ENCODE measurements around the gene SLC1A5.
A peak's percentile ranks its signal among the peaks of the same experiment; 100 is the strongest.
"Not testable (repeated sequence)": the region's sequence is repeated elsewhere in the genome, so short reads cannot be mapped to it uniquely, and the experiment has no call there.

SLC1A5 gene

GRCh38 chr19:46788262-46788967 lies at the start of gene SLC1A5:
Gene SLC1A5, minus strand, starts transcription at chr19:46788594. Its CDS starts 629 bp downstream, at chr19:46787965.
- peak; percentile 98 for DNase-seq (ENCODE audit: low read depth, low spot score)

GRCh38 chr19:46838160-46838559 lies 49.8 kb upstream of the SLC1A5 start:
- DNase-seq (ENCODE audit: low read depth, low spot score): no peak

GRCh38 chr19:46834984-46835383 lies 46.6 kb upstream of the SLC1A5 start:
- DNase-seq (ENCODE audit: low read depth, low spot score): no peak

DNA sequence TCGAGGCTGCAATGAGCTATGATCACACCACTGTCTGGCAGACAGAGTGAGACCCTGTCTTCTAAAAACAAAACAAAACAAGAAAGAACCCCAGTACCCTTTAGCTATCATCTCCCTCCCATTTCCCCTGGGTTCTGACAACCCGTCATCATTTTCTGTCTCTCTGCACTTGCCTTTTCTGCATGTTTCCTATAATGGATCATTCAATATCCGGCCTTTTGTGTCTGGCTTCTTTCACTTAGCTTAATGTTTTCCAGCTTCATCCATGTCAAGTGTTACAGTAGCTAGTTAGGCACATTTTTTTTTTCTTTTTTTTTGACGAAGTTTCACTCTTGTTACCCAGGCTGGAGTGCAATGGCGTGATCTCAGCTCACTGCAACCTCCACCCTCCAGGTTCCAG lies 45.7 kb upstream of the SLC1A5 start:
- DNase-seq (ENCODE audit: low read depth, low spot score): no peak

DNA sequence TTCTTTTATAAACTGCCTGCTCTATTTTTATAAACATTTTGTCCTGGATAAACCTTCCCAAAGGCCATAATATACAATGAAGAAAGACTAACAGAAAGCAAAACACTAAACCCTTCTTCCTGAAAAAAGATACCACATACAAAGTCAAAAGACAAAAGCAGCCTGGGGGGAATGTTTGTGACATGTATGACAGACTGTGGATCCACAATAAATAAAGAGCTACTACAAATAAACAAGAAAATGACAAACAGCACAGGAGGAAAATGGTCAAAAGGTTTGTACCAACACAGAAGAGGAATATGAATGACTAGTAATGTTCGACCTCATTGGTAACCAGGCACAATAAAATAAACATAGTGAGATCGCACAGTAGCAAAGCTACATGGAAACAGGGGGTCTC lies 42.5 kb upstream of the SLC1A5 start:
- DNase-seq (ENCODE audit: low read depth, low spot score): no peak

GRCh38 chr19:46828484-46828883 lies 40.1 kb upstream of the SLC1A5 start:
- DNase-seq (ENCODE audit: low read depth, low spot score): no peak

- no peak for DNase-seq (ENCODE audit: low read depth, low spot score)
Observed at GRCh38 chr19:46825731-46826055, 37.3 kb upstream of the SLC1A5 start.

DNA sequence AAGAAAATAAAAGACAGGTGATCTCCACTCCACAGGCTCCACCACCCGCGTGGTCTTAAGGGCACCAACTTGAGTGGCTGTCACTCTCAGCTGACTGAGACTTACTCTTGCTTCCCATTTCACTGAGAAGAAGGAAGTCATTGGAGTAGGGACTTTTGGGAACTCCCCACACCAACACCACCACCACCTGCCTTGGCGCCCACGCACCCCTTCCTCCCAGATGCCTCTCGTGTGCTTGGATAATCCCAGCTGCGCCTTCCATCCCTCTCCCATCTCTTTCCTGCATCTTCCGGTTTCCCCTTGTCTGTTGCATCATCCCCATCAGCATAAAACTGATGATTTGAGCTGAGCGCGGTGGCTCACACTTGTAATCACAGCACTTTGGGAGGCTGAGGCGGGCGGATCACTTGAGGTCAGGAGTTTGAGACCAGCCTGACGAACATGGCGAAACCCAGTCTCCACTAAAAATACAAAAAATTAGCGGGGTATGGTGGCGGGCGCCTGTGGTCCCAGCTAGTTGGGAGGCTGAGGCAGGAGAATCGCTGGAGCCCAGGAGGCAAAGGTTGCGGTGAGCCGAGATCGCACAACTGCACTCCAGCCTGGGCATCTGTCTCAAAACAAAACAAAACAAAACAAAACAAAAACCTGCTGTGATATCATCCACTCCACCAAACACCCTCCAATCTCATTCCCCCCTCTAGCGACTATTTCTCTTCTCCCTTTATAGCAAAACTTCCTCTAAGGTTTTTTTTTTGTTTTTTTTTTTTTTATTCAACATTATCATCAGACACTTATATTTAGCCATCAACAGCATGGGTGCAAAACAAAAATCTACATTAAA lies 36.7 kb upstream of the SLC1A5 start:
- DNase-seq (ENCODE audit: low read depth, low spot score): no peak

DNA sequence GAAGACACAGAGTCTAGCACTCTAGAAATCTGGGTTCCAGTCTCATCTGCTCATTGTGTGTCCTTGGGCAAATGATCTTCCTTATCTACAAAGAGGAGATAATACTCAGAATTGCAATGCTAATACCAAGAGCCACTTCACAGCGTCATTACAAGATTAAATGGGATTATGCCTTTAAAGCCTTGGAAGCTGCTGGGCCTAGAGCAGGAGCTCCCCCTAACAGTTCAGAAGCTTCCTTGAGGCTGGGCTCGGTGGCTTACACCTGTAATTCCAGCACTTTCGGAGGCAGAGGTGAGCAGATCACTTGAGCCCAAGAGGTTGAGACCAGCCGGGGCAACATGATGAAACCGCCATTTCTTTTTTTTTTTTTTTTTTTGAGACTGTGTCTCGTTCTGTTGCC lies 34.7 kb upstream of the SLC1A5 start:
- DNase-seq (ENCODE audit: low read depth, low spot score): no peak

DNA sequence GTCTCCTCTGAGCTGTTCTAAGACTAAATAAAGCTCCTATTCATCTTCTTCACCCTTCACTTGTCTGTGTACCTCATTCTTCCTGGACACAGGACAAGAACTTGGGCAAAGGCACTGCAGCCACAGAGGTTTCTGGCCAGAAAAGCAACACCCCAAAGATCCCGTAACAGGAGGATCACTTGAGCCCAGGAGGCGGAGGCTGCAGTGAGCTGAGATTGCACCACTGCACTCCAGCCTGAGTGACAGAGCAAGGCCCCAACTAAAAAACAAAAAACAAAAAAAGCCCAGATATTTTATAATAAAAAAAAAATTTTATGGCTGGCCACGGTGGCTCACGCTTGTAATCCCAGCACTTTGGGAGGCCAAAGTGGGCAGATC lies 34.0 kb upstream of the SLC1A5 start:
- not testable (repeated sequence) for DNase-seq (ENCODE audit: low read depth, low spot score)

DNA sequence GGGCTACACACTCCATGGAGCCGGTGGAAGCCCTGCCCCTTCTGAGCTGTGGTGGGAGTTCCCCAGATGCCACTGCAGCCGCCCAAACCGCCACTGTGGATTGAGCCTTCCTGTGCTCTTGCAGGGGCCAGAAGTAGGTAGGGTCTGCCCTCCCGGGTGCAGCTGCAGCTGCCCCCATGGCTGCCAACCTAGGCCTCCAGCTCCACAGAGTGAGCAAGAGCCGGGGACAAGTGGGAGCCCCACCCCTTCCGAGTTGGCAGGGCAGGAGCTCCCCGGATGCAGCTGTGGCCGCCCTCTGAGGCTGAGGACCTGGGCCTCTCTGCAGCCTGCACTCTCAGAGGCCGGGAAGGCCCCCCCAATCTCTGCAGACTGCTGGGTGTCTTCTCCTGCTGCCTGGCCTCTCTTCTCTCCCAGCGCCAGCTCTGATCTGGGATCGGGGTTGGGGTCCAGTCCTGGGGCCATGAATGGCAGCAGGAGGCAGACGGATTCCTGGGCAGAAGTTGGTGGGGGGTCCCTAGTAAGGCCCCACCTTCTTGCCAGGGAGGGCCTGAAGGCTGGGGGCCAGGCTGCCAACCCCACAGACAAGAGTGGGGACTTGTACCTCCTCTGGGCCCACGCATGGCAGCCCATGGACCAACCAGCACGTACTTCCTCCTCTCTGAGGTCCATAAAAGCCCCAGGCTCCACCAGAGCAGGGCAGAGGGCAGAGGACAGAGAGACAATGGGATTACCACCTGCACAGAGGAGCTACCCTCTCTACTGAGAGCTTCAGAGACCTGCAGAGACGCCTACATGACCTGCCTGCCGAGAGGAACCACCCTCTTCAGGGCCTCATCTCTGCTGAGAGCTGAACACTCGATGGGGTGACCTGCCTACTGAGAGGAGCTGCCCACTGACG lies 33.4 kb upstream of the SLC1A5 start:
- DNase-seq (ENCODE audit: low read depth, low spot score): no peak

DNA sequence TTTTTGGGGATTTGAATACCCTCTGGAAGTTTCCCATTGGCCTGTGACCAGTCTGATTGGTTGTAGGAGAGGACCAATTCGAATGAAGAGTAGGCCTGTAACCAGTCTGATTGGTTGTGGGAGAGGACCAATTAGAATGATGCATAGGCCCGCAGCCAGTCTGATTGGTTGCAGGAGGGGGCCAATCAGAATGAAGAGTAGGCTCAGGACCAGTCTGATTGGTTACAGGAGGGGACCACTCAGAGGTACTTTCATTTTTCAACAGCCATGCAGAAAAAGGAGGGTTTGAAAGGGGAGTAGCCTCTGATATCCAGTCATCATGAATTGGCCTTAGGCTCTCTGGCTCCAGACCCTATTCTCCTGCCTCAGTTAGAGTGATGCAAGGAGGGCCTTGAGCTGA lies 30.4 kb upstream of the SLC1A5 start:
- DNase-seq (ENCODE audit: low read depth, low spot score): peak; percentile 30

GRCh38 chr19:46815833-46816627 lies 27.6 kb upstream of the SLC1A5 start:
- DNase-seq (ENCODE audit: low read depth, low spot score): no peak

DNA sequence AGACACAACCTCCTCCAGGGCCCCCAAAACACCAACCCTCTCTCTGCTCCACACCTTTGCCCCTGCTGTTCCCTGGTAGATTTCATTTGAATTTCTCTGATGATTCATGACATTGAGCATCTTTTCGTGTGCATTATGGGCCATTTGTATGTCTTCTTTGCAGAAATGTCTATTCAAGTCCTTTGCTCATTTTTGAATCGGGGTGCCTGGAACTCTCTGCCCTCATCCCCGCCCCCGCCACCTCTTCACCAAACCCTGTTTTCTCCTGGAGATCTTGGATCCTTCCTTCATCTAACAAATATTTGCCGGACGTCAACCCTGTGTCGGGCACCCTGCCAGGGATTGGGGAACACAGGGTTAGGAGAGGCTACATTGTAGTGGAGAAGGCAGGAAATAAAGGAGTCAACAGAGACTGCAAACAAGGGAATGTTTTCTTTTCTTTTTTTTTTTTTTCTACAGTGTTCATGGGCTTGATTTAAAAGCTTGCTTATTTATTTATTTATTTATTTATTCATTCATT lies 25.5 kb upstream of the SLC1A5 start:
- no peak for DNase-seq (ENCODE audit: low read depth, low spot score)

GRCh38 chr19:46812977-46813838 lies 24.8 kb upstream of the SLC1A5 start:
- peak; percentile 17 for DNase-seq (ENCODE audit: low read depth, low spot score)

DNA sequence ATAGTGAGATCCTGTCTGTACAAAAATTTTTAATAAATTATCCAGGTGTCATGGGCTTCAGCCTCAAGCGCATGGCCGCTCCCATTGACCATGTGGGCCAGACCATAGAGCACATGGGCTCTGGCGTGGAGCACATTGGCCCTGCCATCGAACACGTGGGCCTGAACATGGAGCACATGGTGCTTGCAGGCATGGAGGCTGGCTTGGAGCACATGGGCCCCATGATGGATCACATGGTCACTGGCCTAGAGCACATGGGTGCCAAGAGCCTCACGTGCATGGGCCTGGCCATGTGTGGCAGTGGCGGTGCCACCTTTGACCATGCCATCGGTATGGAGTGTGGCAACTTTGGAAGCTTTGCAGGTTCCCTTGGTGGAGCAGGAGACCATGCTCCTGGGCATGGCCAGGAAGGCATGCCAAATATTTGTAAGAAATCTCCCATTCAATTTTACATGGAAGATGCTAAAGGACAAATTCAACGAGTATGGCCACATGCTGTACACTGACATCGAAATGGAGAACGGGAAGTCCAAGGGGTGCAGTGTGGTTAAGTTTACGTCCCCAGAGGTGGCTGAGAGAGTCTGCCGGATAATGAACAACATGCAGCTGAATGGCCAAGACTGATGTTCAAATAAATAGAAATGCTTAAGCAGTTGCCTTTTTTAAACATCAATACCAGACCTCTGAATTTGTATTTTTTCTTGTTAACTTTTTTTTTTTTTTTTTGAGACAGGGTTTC lies 21.3 kb upstream of the SLC1A5 start:
- DNase-seq (ENCODE audit: low read depth, low spot score): no peak

- no peak for DNase-seq (ENCODE audit: low read depth, low spot score)
Observed at GRCh38 chr19:46806656-46807055, 18.3 kb upstream of the SLC1A5 start.

DNA sequence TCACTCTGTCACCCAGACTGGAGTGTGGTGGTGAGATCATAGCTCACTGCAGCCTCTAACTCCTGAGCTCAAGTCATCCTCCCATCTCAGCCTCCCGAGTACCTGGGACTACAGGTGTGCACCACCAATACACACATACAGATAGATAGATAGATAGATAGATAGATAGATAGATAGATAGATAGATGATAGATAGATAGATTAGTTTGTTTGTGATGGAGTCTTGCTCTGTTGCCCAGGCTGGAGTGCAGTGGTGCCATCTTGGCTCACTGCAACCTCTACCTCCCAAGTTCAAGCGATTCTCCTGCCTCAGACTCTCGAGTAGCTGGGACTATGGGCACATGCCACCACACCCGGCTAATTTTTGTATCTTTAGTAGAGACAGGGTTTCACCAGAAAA lies 16.0 kb upstream of the SLC1A5 start:
- DNase-seq (ENCODE audit: low read depth, low spot score): not testable (repeated sequence)

- DNase-seq (ENCODE audit: low read depth, low spot score): peak; percentile 28
Observed at GRCh38 chr19:46803555-46803954, 15.2 kb upstream of the SLC1A5 start.

All from ELF-1 (cell line).